Keratinocyte (primary cell): Measurements from ENCODE around the gene PRKN. TPM values are rescaled to one million over a fixed set of nuclear protein-coding genes. Genes with fewer than 3 reads are reported as not detected.

Experiments used
- DNase-seq: peaks from one replicate; pipeline ENCODE4 v3.0.0-alpha.2; 2011; ENCODE audit warnings: low read depth, missing footprints, low spot score
- FAIRE-seq: peaks from 2 replicates; lab custom pipeline; 2011; peaks lifted over from hg19 to GRCh38; lab: Jason Lieb, UNC
- H2AFZ ChIP-seq: 2 replicates; pipeline ENCODE4 v1.6.0; 2012; ENCODE audit warnings: low read length, control low read depth, inconsistent platforms; ENCODE audit not compliant: control insufficient read depth
- H3K27ac ChIP-seq: 2 replicates; pipeline ENCODE4 v1.5.1; 2011; ENCODE audit warnings: low read length; ENCODE audit not compliant: control insufficient read depth, insufficient read depth
- H3K27me3 ChIP-seq: 3 replicates; pipeline ENCODE4 v1.6.0; 2011; ENCODE audit warnings: low read length; ENCODE audit not compliant: control insufficient read depth, insufficient read depth; ENCODE audit errors: extremely low read depth
- H3K36me3 ChIP-seq, 2 experiments: 2 replicates in 1 of 2; 3 replicates in 1 of 2; pipeline ENCODE4 v1.5.1; 2011; ENCODE audit warnings: low read length in 2 of 2, mild to moderate bottlenecking in 1 of 2; ENCODE audit not compliant: control insufficient read depth in 2 of 2, insufficient read depth in 2 of 2; ENCODE audit errors: extremely low read depth in 1 of 2
- H3K4me1 ChIP-seq: 3 replicates; pipeline ENCODE4 v1.5.1; 2011; ENCODE audit warnings: low read length; ENCODE audit not compliant: control insufficient read depth, insufficient read depth; ENCODE audit errors: extremely low read depth
- H3K4me2 ChIP-seq: 3 replicates; pipeline ENCODE4 v1.6.0; 2011; ENCODE audit warnings: low read depth, low read length; ENCODE audit not compliant: control insufficient read depth, insufficient read depth; ENCODE audit errors: extremely low read depth
- H3K4me3 ChIP-seq, 3 experiments: fragments of 200-600 bp in 1 of 3; sonication (generic) in 1 of 3; 2 replicates in 2 of 3; 3 replicates in 1 of 3; pipeline ENCODE4 v1.5.1; 2011 to 2016; ENCODE audit warnings: low read length in 3 of 3, mild to moderate bottlenecking in 3 of 3, control low read depth in 2 of 3, inconsistent platforms in 1 of 3, low read depth in 1 of 3, mixed read lengths in 1 of 3, mixed run types in 1 of 3, moderate library complexity in 1 of 3; ENCODE audit not compliant: control insufficient read depth in 2 of 3, insufficient read depth in 2 of 3; ENCODE audit errors: extremely low read depth in 1 of 3
- H3K79me2 ChIP-seq: 2 replicates; pipeline ENCODE4 v1.6.0; 2012; ENCODE audit warnings: low read length; ENCODE audit not compliant: control insufficient read depth, insufficient read depth
- H3K9ac ChIP-seq: 3 replicates; pipeline ENCODE4 v1.6.0; 2011; ENCODE audit warnings: low read length; ENCODE audit not compliant: control insufficient read depth, insufficient read depth; ENCODE audit errors: extremely low read depth
- H3K9me1 ChIP-seq: 3 replicates; pipeline ENCODE4 v1.6.0; 2011; ENCODE audit warnings: low read length; ENCODE audit not compliant: control insufficient read depth, insufficient read depth; ENCODE audit errors: extremely low read depth
- H3K9me3 ChIP-seq: 2 replicates; pipeline ENCODE4 v1.5.1; 2012; ENCODE audit warnings: low read depth, low read length; ENCODE audit not compliant: control insufficient read depth
- H4K20me1 ChIP-seq: 3 replicates; pipeline ENCODE4 v1.6.0; 2011; ENCODE audit warnings: low read length; ENCODE audit not compliant: control insufficient read depth, insufficient read depth; ENCODE audit errors: extremely low read depth
- CTCF ChIP-seq, 3 experiments: IDR thresholded peaks in 1 of 3; conservative IDR thresholded peaks in 1 of 3; optimal IDR thresholded peaks in 1 of 3; 2 replicates in 2 of 3; 3 replicates in 1 of 3; pipeline versions ENCODE3 to v1.5.1; 2011; ENCODE audit warnings: low read length in 3 of 3, mild to moderate bottlenecking in 3 of 3, moderate library complexity in 2 of 3, control low read depth in 1 of 3, inconsistent platforms in 1 of 3; ENCODE audit not compliant: insufficient read depth in 2 of 3; ENCODE audit errors: extremely low read depth in 1 of 3
- EZH2 ChIP-seq: IDR thresholded peaks from one replicate; pipeline ENCODE4 v1.6.1; 2012; ENCODE audit warnings: inconsistent platforms, mild to moderate bottlenecking, low read length, moderate library complexity
- dilution Hi-C: fragments of 300-500 bp; cut with MboI; formaldehyde crosslinking; loops from one replicate; pipeline ENCODE4 v1.7.0; 2020; ENCODE audit warnings: low sequenced_read_pairs; ENCODE audit not compliant: extremely low pct_ligation_motif_present
- polyA plus RNA-seq, 5 experiments: library from polyadenylated mRNA; depleted of rRNA in 3 of 5; stranded (reverse) in 3 of 5; stranded (forward) in 1 of 5; unstranded in 1 of 5; fragments of >200 nt; gene quantifications; 1 replicate in 1 of 5; 2 replicates in 3 of 5; 3 replicates in 1 of 5; pipeline versions ENCODE4 v1.2.1 to v1.2.3, GENCODE V29; 2011 to 2012; ENCODE audit warnings: missing spikeins in 2 of 5, low read depth in 1 of 5, low replicate concordance in 1 of 5

PRKN gene
- polyA plus RNA-seq, 1 donor (not counting 4 experiments of a cell fraction or from before 2014, with no cell fraction given), result 0.67 TPM

- Histone ChIP-seq H3K4me1 (no peaks in the 10 kb centered on the region), H4K20me1 (no peaks in the 10 kb centered on the region), H2AFZ (no peak overlapping the region), H3K36me3 (no peaks in the 10 kb centered on the region), H3K9ac (no peak overlapping the region), H3K27ac (no peak overlapping the region), H3K27me3 (no peaks in the 10 kb centered on the region), H3K9me3 (no peaks in the 10 kb centered on the region), H3K4me2 (no peak overlapping the region), H3K4me3 (no peak overlapping the region), H3K9me1 (no peaks in the 10 kb centered on the region), H3K79me2 (no peaks in the 10 kb centered on the region)
- FAIRE-seq (no peak), DNase-seq (no peak)
- dilution Hi-C loops, result no loop called here
- TF ChIP-seq EZH2, result no peak
- TF ChIP-seq CTCF (optimal IDR thresholded peaks at IDR 0.05 in 1 of 3, IDR thresholded peaks at IDR 0.05 in 1 of 3, conservative IDR thresholded peaks at IDR 0.05 in 1 of 3; ENCODE audit: extremely low read depth in 1 of 3, insufficient read depth in 2 of 3, low read length in 3 of 3), result no peak
Measured at GRCh38 chr6:162481320-162481719, 246.2 kb downstream of the PRKN start.

GRCh38 chr6:162478192-162478671 lies 249.3 kb downstream of the PRKN start:
- Histone ChIP-seq H3K9ac (no peak overlapping the region), H3K9me1 (no peaks in the 10 kb centered on the region), H2AFZ (no peak overlapping the region), H3K36me3 (no peaks in the 10 kb centered on the region), H3K9me3 (no peaks in the 10 kb centered on the region), H3K4me2 (no peak overlapping the region), H3K4me1 (no peaks in the 10 kb centered on the region), H3K79me2 (no peaks in the 10 kb centered on the region), H4K20me1 (no peaks in the 10 kb centered on the region), H3K27ac (no peak overlapping the region), H3K27me3 (no peaks in the 10 kb centered on the region), H3K4me3 (no peak overlapping the region)
- FAIRE-seq, result no peak
- DNase-seq, result no peak
- dilution Hi-C loops, result no loop called here
- TF ChIP-seq EZH2, result no peak
- no peak for TF ChIP-seq CTCF (optimal IDR thresholded peaks at IDR 0.05 in 1 of 3, IDR thresholded peaks at IDR 0.05 in 1 of 3, conservative IDR thresholded peaks at IDR 0.05 in 1 of 3; ENCODE audit: extremely low read depth in 1 of 3, insufficient read depth in 2 of 3, low read length in 3 of 3)
